Naive thymus-derived CD8-positive, alpha-beta T cell (primary cell): ENCODE results near the gene ANKRD39. TPM values are rescaled to one million over a fixed set of nuclear protein-coding genes. Genes with fewer than 3 reads are reported as not detected.
A peak's percentile ranks its signal among the peaks of the same experiment; 100 is the strongest.

ENCODE experiments used
- ATAC-seq, 2 donors: fragments of 150-1000 bp; cut with Tn5 transposase in 1 of 2; sonication (Bioruptor Pico), chemical (Tn5 transposase) in 1 of 2; 1 replicate in 1 of 2; 2 replicates in 1 of 2; pipeline ENCODE4 v1.10.0; 2021; ENCODE audit warnings: mild to moderate bottlenecking in 2 of 2, moderate library complexity in 2 of 2
- POLR2A ChIA-PET: fragments of 350-600 bp; sonication (Branson Sonifier 250); formaldehyde crosslinking; loops from one replicate; lab custom pipeline; 2021; ENCODE audit warnings: antibody characterized with exemption; lab: Charles Lee
- DNase-seq, 10 donors: peaks; one replicate each; pipeline versions ENCODE4 v3.0.0 to v3.0.0-alpha.2; 2020 to 2022
- H3K27ac Mint-ChIP-seq, 10 donors: one replicate each; pipeline ENCODE4 v1.8.0; 2020 to 2022; ENCODE audit warnings: mild to moderate bottlenecking in 10 of 10, mixed read lengths in 10 of 10, moderate library complexity in 4 of 10, inconsistent platforms in 1 of 10
- H3K27me3 Mint-ChIP-seq, 5 donors: one replicate each; pipeline ENCODE4 v1.8.0; 2021 to 2022; ENCODE audit warnings: mixed read lengths in 5 of 5
- H3K36me3 Mint-ChIP-seq, 3 donors: one replicate each; pipeline ENCODE4 v1.8.0; 2020 to 2022; ENCODE audit warnings: mixed read lengths in 3 of 3, mild to moderate bottlenecking in 2 of 3, inconsistent platforms in 1 of 3
- H3K4me1 Mint-ChIP-seq, 4 donors: one replicate each; pipeline ENCODE4 v1.8.0; 2021 to 2022; ENCODE audit warnings: mixed read lengths in 4 of 4
- H3K4me3 Mint-ChIP-seq, 10 donors: one replicate each; pipeline ENCODE4 v1.8.0; 2020 to 2022; ENCODE audit warnings: mild to moderate bottlenecking in 10 of 10, mixed read lengths in 10 of 10, moderate library complexity in 6 of 10, inconsistent platforms in 1 of 10
- H3K9me3 Mint-ChIP-seq, 9 donors: one replicate each; pipeline ENCODE4 v1.8.0; 2020 to 2022; ENCODE audit warnings: mixed read lengths in 9 of 9, mild to moderate bottlenecking in 3 of 9, inconsistent platforms in 1 of 9, moderate library complexity in 1 of 9
- polyA plus RNA-seq, 3 donors: library from polyadenylated mRNA; unstranded; fragments of 300-500 nt; fragmentation: Illumina TruSeq; gene quantifications; one replicate each; pipeline ENCODE4 v1.2.3, GENCODE V29; 2021
- total RNA-seq, 8 experiments: library from RNA in 2 of 8; stranded (reverse) in 2 of 8; gene quantifications; one replicate each; pipeline ENCODE4 v1.2.3 and lab custom pipeline; 2021 to 2026

The ANKRD39 gene
- total and polyA plus RNA-seq, 5 experiments from 2014 or later: 12.2 to 18.7 (median 14.2) TPM

GRCh38 chr2:96843538-96844268 lies 14.1 kb downstream of the ANKRD39 start, which contains the start of gene ANKRD23:
Gene ANKRD23, minus strand, starts transcription at chr2:96844021. Its CDS starts 29 bp downstream, at chr2:96843992.
- Mint-ChIP-seq H3K27me3 (no peaks in the 10 kb centered on the region), H3K27ac (peak within 1 kb of the TSS in 6 of 10 donors; percentile 15 to 75 (median 51)), H3K4me3 (no peak within 1 kb of the TSS), H3K4me1 (peaks cover 9 to 21% (median 15%) of the 10 kb centered on the region in 4 donors), H3K36me3 (peaks cover 0 to 23% (median 10%) of the 10 kb centered on the region in 3 donors), H3K9me3 (no peaks in the 10 kb centered on the region)
- DNase-seq (no peak), ATAC-seq (no peak)
- POLR2A ChIA-PET: interaction anchor here (1.0 to 1.8 kb wide), 4 partner anchors 14 to 102 kb away, joined by 3 to 9 read pairs (median 4); partner anchors contain the start of gene ANKRD39

- peak overlapping the region in 3 of 10 donors; percentile 15 to 63 (median 41) for H3K27ac Mint-ChIP-seq
- POLR2A ChIA-PET: interaction anchor here (0.6 to 1.8 kb wide), 5 partner anchors 15 to 865 kb away, joined by 3 to 9 read pairs (median 4); partner anchors contain the start of genes ANKRD39 and CNNM3
- no peaks in the 10 kb centered on the region for H3K9me3 Mint-ChIP-seq
- no peak overlapping the region for H3K4me3 Mint-ChIP-seq
- peaks cover 0 to 12% (median 5%) of the 10 kb centered on the region in 3 donors for H3K36me3 Mint-ChIP-seq
- DNase-seq (no peak), ATAC-seq (no peak)
- peaks cover 9 to 27% (median 16%) of the 10 kb centered on the region in 4 donors for H3K4me1 Mint-ChIP-seq
- H3K27me3 Mint-ChIP-seq: no peaks in the 10 kb centered on the region
Observed at GRCh38 chr2:96842600-96842999, 15.2 kb downstream of the ANKRD39 start.

GRCh38 chr2:96841701-96842495 lies 15.9 kb downstream of the ANKRD39 start:
- ATAC-seq: no peak
- H3K9me3 Mint-ChIP-seq: no peaks in the 10 kb centered on the region
- peaks cover 0 to 6% (median 3%) of the 10 kb centered on the region in 3 donors for H3K36me3 Mint-ChIP-seq
- H3K27me3 Mint-ChIP-seq: no peaks in the 10 kb centered on the region
- no peak for DNase-seq
- POLR2A ChIA-PET: interaction anchor here (0.6 to 1.4 kb wide), 4 partner anchors 23 to 864 kb away, joined by 3 to 5 read pairs (median 4); partner anchors contain the start of gene CNNM3
- H3K4me3 Mint-ChIP-seq: peak overlapping the region in 1 of 10 donors; percentile 26
- H3K4me1 Mint-ChIP-seq: peaks cover 9 to 27% (median 16%) of the 10 kb centered on the region in 4 donors
- peak overlapping the region in 3 of 10 donors; percentile 40 to 66 (median 63) for H3K27ac Mint-ChIP-seq

GRCh38 chr2:96839875-96840850 lies 17.7 kb downstream of the ANKRD39 start:
- no peak for ATAC-seq
- no peaks in the 10 kb centered on the region for H3K27me3 Mint-ChIP-seq
- H3K4me3 Mint-ChIP-seq: peak overlapping the region; percentile 10 to 75 (median 40)
- no peaks in the 10 kb centered on the region for H3K9me3 Mint-ChIP-seq
- peaks cover 0 to 8% (median 0%) of the 10 kb centered on the region in 3 donors for H3K36me3 Mint-ChIP-seq
- peaks cover 10 to 27% (median 16%) of the 10 kb centered on the region in 4 donors for H3K4me1 Mint-ChIP-seq
- POLR2A ChIA-PET: interaction anchor here (0.5 to 3.3 kb wide), 8 partner anchors 10 to 303 kb away, joined by 3 to 32 read pairs (median 4); partner anchors contain the start of genes ANKRD39, ARID5A and CNNM3
- DNase-seq: no peak
- peak overlapping the region in 5 of 10 donors; percentile 37 to 67 (median 48) for H3K27ac Mint-ChIP-seq

GRCh38 chr2:96839293-96839874 lies 18.4 kb downstream of the ANKRD39 start:
- Mint-ChIP-seq H3K9me3 (no peaks in the 10 kb centered on the region), H3K36me3 (peaks cover 0 to 16% (median 0%) of the 10 kb centered on the region in 3 donors), H3K27ac (peak overlapping the region in 8 of 10 donors; percentile 46 to 92 (median 81)), H3K27me3 (no peaks in the 10 kb centered on the region), H3K4me3 (peak overlapping the region; percentile 13 to 81 (median 74)), H3K4me1 (peaks cover 10 to 27% (median 16%) of the 10 kb centered on the region in 4 donors)
- POLR2A ChIA-PET: interaction anchor here (0.8 to 3.3 kb wide), 7 partner anchors 11 to 116 kb away, joined by 3 to 32 read pairs (median 5); partner anchors contain the start of genes ANKRD39 and CNNM3
- DNase-seq: peak; percentile 62 to 89 (median 80)
- peak; percentile 96 to 98 for ATAC-seq

GRCh38 chr2:96838345-96839292 lies 19.2 kb downstream of the ANKRD39 start:
- no peak for DNase-seq
- H3K9me3 Mint-ChIP-seq: no peaks in the 10 kb centered on the region
- H3K27me3 Mint-ChIP-seq: no peaks in the 10 kb centered on the region
- peaks cover 10 to 27% (median 16%) of the 10 kb centered on the region in 4 donors for H3K4me1 Mint-ChIP-seq
- POLR2A ChIA-PET: interaction anchor here (0.7 to 3.3 kb wide), 7 partner anchors 10 to 124 kb away, joined by 3 to 32 read pairs (median 3); partner anchors contain the start of genes ANKRD39 and CNNM3
- H3K36me3 Mint-ChIP-seq: peaks cover 0 to 20% (median 0%) of the 10 kb centered on the region in 3 donors
- peak overlapping the region in 9 of 10 donors; percentile 46 to 92 (median 80) for H3K27ac Mint-ChIP-seq
- H3K4me3 Mint-ChIP-seq: peak overlapping the region; percentile 13 to 81 (median 74)
- ATAC-seq: peak in 1 of 2 donors; percentile 6

- no peak overlapping the region for H3K4me3 Mint-ChIP-seq
- H3K36me3 Mint-ChIP-seq: peaks cover 0 to 30% (median 2%) of the 10 kb centered on the region in 3 donors
- H3K4me1 Mint-ChIP-seq: peaks cover 8 to 23% (median 14%) of the 10 kb centered on the region in 4 donors
- ATAC-seq (no peak), DNase-seq (no peak)
- no peaks in the 10 kb centered on the region for H3K27me3 Mint-ChIP-seq
- POLR2A ChIA-PET: interaction anchor here (3.3 kb wide), 1 partner anchor 20 kb away, joined by 32 read pairs; the partner anchor contains the start of gene CNNM3
- H3K9me3 Mint-ChIP-seq: no peaks in the 10 kb centered on the region
- peak overlapping the region in 4 of 10 donors; percentile 11 to 82 (median 42) for H3K27ac Mint-ChIP-seq
Observed at GRCh38 chr2:96837575-96837974, 20.2 kb downstream of the ANKRD39 start.

GRCh38 chr2:96835830-96836229 lies 22.0 kb downstream of the ANKRD39 start:
- H3K36me3 Mint-ChIP-seq: peaks cover 0 to 47% (median 6%) of the 10 kb centered on the region in 3 donors
- ATAC-seq (no peak), DNase-seq (no peak)
- no peaks in the 10 kb centered on the region for H3K9me3 Mint-ChIP-seq
- H3K4me3 Mint-ChIP-seq: no peak overlapping the region
- POLR2A ChIA-PET: interaction anchor here (1.6 kb wide), 1 partner anchor 19 kb away, joined by 6 read pairs; the partner anchor contains the start of gene CNNM3
- H3K4me1 Mint-ChIP-seq: peaks cover 10 to 21% (median 13%) of the 10 kb centered on the region in 4 donors
- H3K27ac Mint-ChIP-seq: peak overlapping the region in 1 of 10 donors; percentile 66
- no peaks in the 10 kb centered on the region for H3K27me3 Mint-ChIP-seq

- DNase-seq (no peak), ATAC-seq (no peak)
- no peak overlapping the region for H3K4me3 Mint-ChIP-seq
- no peaks in the 10 kb centered on the region for H3K9me3 Mint-ChIP-seq
- H3K4me1 Mint-ChIP-seq: peaks cover 0 to 6% (median under 1%) of the 10 kb centered on the region in 4 donors
- no peaks in the 10 kb centered on the region for H3K27me3 Mint-ChIP-seq
- POLR2A ChIA-PET: interaction anchor here (1.4 kb wide), 1 partner anchor 25 kb away, joined by 4 read pairs; the partner anchor contains the start of gene ANKRD39
- peak overlapping the region in 4 of 10 donors; percentile 11 to 71 (median 47) for H3K27ac Mint-ChIP-seq
- H3K36me3 Mint-ChIP-seq: peaks cover 0 to 75% (median 6%) of the 10 kb centered on the region in 3 donors
Observed at GRCh38 chr2:96832754-96833507, 24.9 kb downstream of the ANKRD39 start.
